Stomach (tissue), 4 donors: ENCODE measurements around the gene E2F2.

Experiments
- CTCF ChIP-seq, 7 experiments: fragments of 450-650 bp in 4 of 7; fragments of 200-600 bp in 3 of 7; sonication (generic) in 3 of 7; IDR thresholded peaks; one replicate each; pipeline ENCODE4 v1.5.1; 2016 to 2019; ENCODE audit warnings: antibody characterized with exemption in 7 of 7, control low read depth in 2 of 7, mild to moderate bottlenecking in 1 of 7
- POLR2A ChIP-seq, 4 donors: fragments of 450-650 bp; IDR thresholded peaks; one replicate each; pipeline ENCODE4 v1.6.1; 2016; ENCODE audit warnings: antibody characterized with exemption in 4 of 4, control low read depth in 2 of 4, mild to moderate bottlenecking in 1 of 4, moderate library complexity in 1 of 4
- POLR2AphosphoS5 ChIP-seq, 3 donors: sonication (generic); formaldehyde crosslinking; IDR thresholded peaks; one replicate each; pipeline ENCODE4 v1.6.1; 2016; ENCODE audit warnings: antibody characterized with exemption in 3 of 3

GRCh38 chr1:23573574-23574182 is 42.6 kb upstream of the E2F2 start:
- TF ChIP-seq CTCF (IDR thresholded peaks at IDR 0.05) (no peak), POLR2A (IDR thresholded peaks at IDR 0.05) (no peak), POLR2AphosphoS5 (IDR thresholded peaks at IDR 0.05) (no peak)
